A549 (cell line): ENCODE results near the gene CDK14. TPM values are rescaled to one million over a fixed set of nuclear protein-coding genes. Genes with fewer than 3 reads are reported as not detected.

Experiments used
- ATAC-seq, 2 experiments: fragments of 200-7000 bp in 1 of 2; fragments of >200 bp in 1 of 2; cut with Nextera tagmentation in 1 of 2; cut with Tn5 transposase in 1 of 2; 3 replicates each; pipeline versions ENCODE4 v1.8.0 to v1.9.1; 2018 to 2020; ENCODE audit warnings: mild to moderate bottlenecking in 1 of 2, moderate library complexity in 1 of 2
- CTCF ChIA-PET: fragments of 300-600 bp; sonication (Branson Sonifier 250); formaldehyde crosslinking; extraction: SDS; loops from one replicate; lab custom pipeline; 2021; ENCODE audit warnings: antibody characterized with exemption, inconsistent platforms; lab: Yijun Ruan, JAX
- POLR2A ChIA-PET: fragments of 350-600 bp; formaldehyde crosslinking; extraction: SDS; loops from one replicate; lab custom pipeline; 2021; ENCODE audit warnings: antibody characterized with exemption, inconsistent platforms; lab: Yijun Ruan, JAX
- DNase-seq, 2 experiments: peaks; one replicate each; pipeline versions ENCODE4 v3.0.0 to v3.0.0-alpha.2; 2011 to 2016; ENCODE audit warnings: low read depth in 1 of 2, low spot score in 1 of 2
- FAIRE-seq: peaks from 2 replicates; lab custom pipeline; 2011; peaks lifted over from hg19 to GRCh38; lab: Jason Lieb, UNC
- H3K27ac ChIP-seq, 2 experiments: fragments of >200 bp; sonication (Bioruptor Twin); formaldehyde crosslinking; 3 replicates each; pipeline ENCODE4 v1.5.1; 2016 to 2017
- H3K4me1 ChIP-seq: fragments of >200 bp; sonication (Bioruptor Twin); formaldehyde crosslinking; 3 replicates; pipeline ENCODE4 v1.6.1; 2016
- H3K4me2 ChIP-seq: fragments of >200 bp; sonication (Bioruptor Twin); formaldehyde crosslinking; 3 replicates; pipeline ENCODE4 v1.6.1; 2016
- H3K4me3 ChIP-seq: fragments of >200 bp; sonication (Bioruptor Twin); formaldehyde crosslinking; 3 replicates; pipeline ENCODE4 v1.5.1; 2016
- H3K9me3 ChIP-seq: fragments of >200 bp; sonication (Bioruptor Twin); formaldehyde crosslinking; 3 replicates; pipeline ENCODE4 v1.6.1; 2016
- ATOH8 ChIP-seq: fragments of 250-450 bp; sonication (Bioruptor Pico); IDR thresholded peaks from 2 replicates; pipeline ENCODE4 v1.5.0; 2020; ENCODE audit warnings: low read depth, mild to moderate bottlenecking, moderate library complexity
- CBX2 ChIP-seq: fragments of 200-600 bp; sonication (generic); IDR thresholded peaks from 2 replicates; pipeline ENCODE4 v1.6.1; 2016; ENCODE audit warnings: low read depth, mild to moderate bottlenecking, borderline replicate concordance
- CEBPB ChIP-seq, 2 experiments: fragments of >200 bp in 1 of 2; sonication (Bioruptor Twin) in 1 of 2; formaldehyde crosslinking in 1 of 2; IDR thresholded peaks; 2 replicates each; pipeline ENCODE4 v1.6.1; 2012 to 2016
- CHD2 ChIP-seq: fragments of 150-350 bp; IDR thresholded peaks from 2 replicates; pipeline ENCODE4 v1.6.1; 2014; ENCODE audit warnings: low read length; ENCODE audit not compliant: partially characterized antibody
- CHD4 ChIP-seq: fragments of 200-600 bp; sonication (generic); IDR thresholded peaks from 2 replicates; pipeline ENCODE4 v1.6.1; 2016; ENCODE audit warnings: antibody characterized with exemption, mild to moderate bottlenecking, borderline replicate concordance
- EHMT2 ChIP-seq: fragments of 200-600 bp; sonication (generic); IDR thresholded peaks from 2 replicates; pipeline ENCODE4 v1.6.1; 2016; ENCODE audit warnings: antibody characterized with exemption, low read depth, mild to moderate bottlenecking, moderate library complexity
- EP300 ChIP-seq, 2 experiments: fragments of >200 bp; sonication (Bioruptor Twin); formaldehyde crosslinking; IDR thresholded peaks; 2 replicates in 1 of 2; 3 replicates in 1 of 2; pipeline ENCODE4 v1.6.1; 2016 to 2017
- ESRRA ChIP-seq: fragments of 150-350 bp; IDR thresholded peaks from 2 replicates; pipeline ENCODE4 v1.6.1; 2014; ENCODE audit warnings: mild to moderate bottlenecking, low read length, borderline replicate concordance
- FOSL2 ChIP-seq, 2 experiments: fragments of 450-650 bp in 1 of 2; fragments of >200 bp in 1 of 2; sonication (Bioruptor Twin) in 1 of 2; formaldehyde crosslinking; IDR thresholded peaks; 2 replicates each; pipeline versions ENCODE4 v1.5.0 to v1.6.1; 2016 to 2020; ENCODE audit warnings: mild to moderate bottlenecking in 1 of 2, moderate library complexity in 1 of 2
- FOXS1 ChIP-seq: fragments of 250-450 bp; sonication (Bioruptor Pico); IDR thresholded peaks from 2 replicates; pipeline ENCODE4 v1.5.0; 2020; ENCODE audit warnings: mild to moderate bottlenecking, moderate library complexity
- GATA3 ChIP-seq: IDR thresholded peaks from 2 replicates; pipeline ENCODE4 v1.6.1; 2012; ENCODE audit warnings: borderline replicate concordance
- HDAC2 ChIP-seq: fragments of 200-600 bp; sonication (generic); IDR thresholded peaks from 2 replicates; pipeline ENCODE4 v1.6.1; 2016
- HOXB5 ChIP-seq: fragments of 250-450 bp; sonication (Bioruptor Pico); IDR thresholded peaks from 2 replicates; pipeline ENCODE4 v1.5.0; 2020; ENCODE audit warnings: mild to moderate bottlenecking, moderate library complexity
- MAFK ChIP-seq: fragments of 450-650 bp; IDR thresholded peaks from 2 replicates; pipeline ENCODE4 v1.6.1; 2014; ENCODE audit not compliant: partially characterized antibody
- NFE2L2 ChIP-seq: fragments of 150-350 bp; conservative IDR thresholded peaks from 2 replicates; pipeline ENCODE4 v1.6.1; 2014; ENCODE audit warnings: low read length
- NPAS2 ChIP-seq: fragments of 250-450 bp; sonication (Bioruptor Pico); IDR thresholded peaks from 2 replicates; pipeline ENCODE4 v1.8.0; 2022; ENCODE audit warnings: mild to moderate bottlenecking, moderate library complexity, borderline replicate concordance
- NR3C1 ChIP-seq: fragments of >200 bp; sonication (Bioruptor Twin); formaldehyde crosslinking; IDR thresholded peaks from 3 replicates; pipeline ENCODE4 v1.6.1; 2017
- PHF8 ChIP-seq: fragments of 200-600 bp; sonication (generic); IDR thresholded peaks from 2 replicates; pipeline ENCODE4 v1.6.1; 2016; ENCODE audit warnings: low read depth, mild to moderate bottlenecking, antibody characterized with exemption, moderate library complexity, borderline replicate concordance
- POLR2AphosphoS2 ChIP-seq: conservative IDR thresholded peaks from 2 replicates; pipeline ENCODE4 v1.6.1; 2012; ENCODE audit warnings: low read length, improper control_type of control experiment, inconsistent platforms
- RAD21 ChIP-seq, 2 experiments: fragments of >200 bp in 1 of 2; sonication (Bioruptor Twin) in 1 of 2; formaldehyde crosslinking in 1 of 2; IDR thresholded peaks in 1 of 2; conservative IDR thresholded peaks in 1 of 2; 2 replicates in 1 of 2; 3 replicates in 1 of 2; pipeline ENCODE4 v1.6.1; 2012 to 2018; ENCODE audit warnings: inconsistent platforms in 1 of 2
- RFX5 ChIP-seq: fragments of 450-650 bp; IDR thresholded peaks from 2 replicates; pipeline ENCODE4 v1.7.1; 2014; ENCODE audit warnings: antibody characterized with exemption, mild to moderate bottlenecking, moderate library complexity
- RNF2 ChIP-seq: fragments of 200-600 bp; sonication (generic); IDR thresholded peaks from 2 replicates; pipeline ENCODE4 v1.6.1; 2016; ENCODE audit warnings: low read depth, mild to moderate bottlenecking, antibody characterized with exemption, moderate library complexity, borderline replicate concordance
- SMC3 ChIP-seq: fragments of >200 bp; sonication (Bioruptor Twin); formaldehyde crosslinking; IDR thresholded peaks from 3 replicates; pipeline ENCODE4 v1.6.1; 2018; ENCODE audit warnings: inconsistent platforms
- TP53 ChIP-seq: fragments of 250-450 bp; sonication (Bioruptor Pico); IDR thresholded peaks from 2 replicates; pipeline ENCODE4 v1.5.0; 2021; ENCODE audit warnings: mild to moderate bottlenecking, moderate library complexity
- ZC3H11A ChIP-seq: fragments of 450-650 bp; IDR thresholded peaks from 2 replicates; pipeline ENCODE4 v1.6.1; 2014; ENCODE audit warnings: antibody characterized with exemption, mild to moderate bottlenecking
- ZFP36 ChIP-seq: fragments of 450-650 bp; IDR thresholded peaks from 2 replicates; pipeline ENCODE4 v1.6.1; 2014; ENCODE audit warnings: borderline replicate concordance; ENCODE audit not compliant: partially characterized antibody
- WGBS: methylation state at CpG from one replicate; pipeline ENCODE4 v1.1.6; 2017; ENCODE audit errors: missing lambda C conversion rate; 5-methylcytosine and 5-hydroxymethylcytosine counted together
- polyA plus RNA-seq, 4 experiments: library from polyadenylated mRNA; depleted of rRNA in 3 of 4; stranded (reverse); fragments of >200 nt; fragmentation: RNase III in 1 of 4; extraction: RNeasy Plus Mini Kit Qiagen cat#74134 plus additional on column Dnase treatment in 1 of 4; gene quantifications; 2 replicates in 3 of 4; 3 replicates in 1 of 4; pipeline ENCODE4 v1.2.3, GENCODE V29; 2011 to 2017
- TF ChIP-seq, protein P1 (sequence below): fragments of >200 bp; sonication (Bioruptor Twin); formaldehyde crosslinking; IDR thresholded peaks from 3 replicates; pipeline ENCODE4 v1.5.1; 2016
- TF ChIP-seq, protein P2 (sequence below): IDR thresholded peaks from 2 replicates; pipeline ENCODE4 v1.6.1; 2012; ENCODE audit warnings: low read depth, borderline replicate concordance
- TF ChIP-seq, protein P3 (sequence below): IDR thresholded peaks from 2 replicates; pipeline ENCODE4 v1.6.1; 2012

CDK14 gene
- polyA plus RNA-seq, 2 of the 4 experiments (the other 2 are of a cell fraction) = 0.21 to 0.23 TPM

DNA sequence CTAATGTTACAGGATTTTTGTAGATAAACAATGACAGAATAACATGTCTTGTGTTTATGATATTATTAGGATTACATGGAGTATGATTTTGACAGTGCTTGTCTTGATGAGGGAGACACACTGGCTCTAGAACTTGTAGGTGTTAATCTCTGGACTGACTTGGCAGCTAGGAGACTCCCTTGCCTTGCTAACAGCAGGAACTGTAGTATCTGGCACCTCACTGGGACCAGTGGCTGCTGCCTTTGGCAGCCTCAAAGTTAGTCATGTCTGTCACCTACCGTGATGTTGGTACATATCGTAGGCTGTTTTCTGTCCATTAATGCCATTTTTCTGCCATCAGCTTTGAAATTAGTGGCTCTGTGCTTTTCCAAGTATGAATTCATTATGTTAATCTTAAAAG lies 261.5 kb downstream of the CDK14 start:
- TF ChIP-seq NPAS2 (CRISPR knock-in tag) (no peak), ZFP36 (no peak), HDAC2 (no peak), TP53 (CRISPR knock-in tag) (no peak), SMC3 (no peak), EHMT2 (no peak), CHD2 (no peak), HOXB5 (CRISPR knock-in tag) (no peak), CEBPB (IDR thresholded peaks at IDR 0.05) (no peak), FOSL2 (IDR thresholded peaks at IDR 0.05) (no peak), FOSL2 (CRISPR knock-in tag; IDR thresholded peaks at IDR 0.05) (no peak), ESRRA (no peak), FOXS1 (CRISPR knock-in tag) (no peak), POLR2AphosphoS2 (no peak), CHD4 (no peak)
- TF ChIP-seq, protein P1, sequence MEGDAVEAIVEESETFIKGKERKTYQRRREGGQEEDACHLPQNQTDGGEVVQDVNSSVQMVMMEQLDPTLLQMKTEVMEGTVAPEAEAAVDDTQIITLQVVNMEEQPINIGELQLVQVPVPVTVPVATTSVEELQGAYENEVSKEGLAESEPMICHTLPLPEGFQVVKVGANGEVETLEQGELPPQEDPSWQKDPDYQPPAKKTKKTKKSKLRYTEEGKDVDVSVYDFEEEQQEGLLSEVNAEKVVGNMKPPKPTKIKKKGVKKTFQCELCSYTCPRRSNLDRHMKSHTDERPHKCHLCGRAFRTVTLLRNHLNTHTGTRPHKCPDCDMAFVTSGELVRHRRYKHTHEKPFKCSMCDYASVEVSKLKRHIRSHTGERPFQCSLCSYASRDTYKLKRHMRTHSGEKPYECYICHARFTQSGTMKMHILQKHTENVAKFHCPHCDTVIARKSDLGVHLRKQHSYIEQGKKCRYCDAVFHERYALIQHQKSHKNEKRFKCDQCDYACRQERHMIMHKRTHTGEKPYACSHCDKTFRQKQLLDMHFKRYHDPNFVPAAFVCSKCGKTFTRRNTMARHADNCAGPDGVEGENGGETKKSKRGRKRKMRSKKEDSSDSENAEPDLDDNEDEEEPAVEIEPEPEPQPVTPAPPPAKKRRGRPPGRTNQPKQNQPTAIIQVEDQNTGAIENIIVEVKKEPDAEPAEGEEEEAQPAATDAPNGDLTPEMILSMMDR = no peak
- CTCF ChIA-PET = no interaction called here
- no peak for DNase-seq
- POLR2A ChIA-PET = no interaction called here
- Histone ChIP-seq H3K4me3 (no peak overlapping the region), H3K27ac (no peak overlapping the region), H3K4me1 (no peaks in the 10 kb centered on the region), H3K4me2 (no peak overlapping the region), H3K9me3 (no peaks in the 10 kb centered on the region)
- 16% methylated on average over 2 of the region's 2 CpGs for WGBS
- no peak for ATAC-seq
- FAIRE-seq = no peak

DNA sequence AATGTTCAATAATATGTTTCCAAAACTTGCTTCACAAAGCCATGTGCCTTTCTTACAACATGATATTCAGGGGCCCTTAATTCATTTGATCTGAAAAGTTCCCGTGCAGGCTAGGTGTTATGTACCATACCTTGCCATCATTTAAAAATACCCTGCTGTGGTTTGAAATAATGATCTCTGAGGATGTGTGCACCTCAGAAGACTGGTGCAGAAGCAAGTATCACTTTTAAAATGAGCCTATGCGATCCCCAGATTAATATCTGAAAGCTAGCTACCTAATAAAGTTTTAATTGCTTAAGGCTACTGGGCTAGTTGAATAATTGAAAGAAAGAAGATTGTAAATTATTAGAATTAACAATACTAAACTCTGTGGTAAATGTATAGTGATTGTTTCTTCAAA lies 262.4 kb downstream of the CDK14 start:
- Histone ChIP-seq H3K4me1 (no peaks in the 10 kb centered on the region), H3K4me3 (no peak overlapping the region), H3K9me3 (no peaks in the 10 kb centered on the region), H3K4me2 (no peak overlapping the region), H3K27ac (no peak overlapping the region)
- ATAC-seq (no peak), DNase-seq (no peak), FAIRE-seq (no peak)
- CTCF ChIA-PET = no interaction called here
- 27% methylated on average over 2 of the region's 2 CpGs for WGBS
- POLR2A ChIA-PET = no interaction called here
- TF ChIP-seq MAFK = no peak

DNA sequence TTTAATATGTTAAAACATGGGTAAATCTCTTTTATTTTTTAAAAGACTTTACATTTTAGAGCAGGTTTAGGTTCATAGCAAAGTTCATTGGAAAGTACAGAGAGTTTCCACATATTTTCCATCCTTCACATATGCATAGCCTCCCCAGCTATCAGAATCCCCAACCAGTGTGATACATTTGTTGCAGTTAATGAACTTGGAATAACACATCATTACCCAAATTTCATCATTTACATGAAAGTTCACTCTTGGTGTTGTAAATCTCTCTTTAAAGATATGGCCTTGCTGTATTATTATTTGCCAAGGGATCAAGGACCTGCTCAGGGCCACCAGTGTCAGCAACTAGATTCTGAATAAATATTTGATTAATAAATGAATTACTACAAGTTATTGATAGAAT lies 263.4 kb downstream of the CDK14 start:
- no peak for ATAC-seq
- Histone ChIP-seq H3K9me3 (no peaks in the 10 kb centered on the region), H3K4me1 (no peaks in the 10 kb centered on the region), H3K27ac (no peak overlapping the region), H3K4me3 (no peak overlapping the region), H3K4me2 (no peak overlapping the region)
- ChIA-PET POLR2A (no interaction called here), CTCF (no interaction called here)
- DNase-seq = no peak
- no peak for FAIRE-seq
- no peak for TF ChIP-seq RNF2
- TF ChIP-seq, protein P2, sequence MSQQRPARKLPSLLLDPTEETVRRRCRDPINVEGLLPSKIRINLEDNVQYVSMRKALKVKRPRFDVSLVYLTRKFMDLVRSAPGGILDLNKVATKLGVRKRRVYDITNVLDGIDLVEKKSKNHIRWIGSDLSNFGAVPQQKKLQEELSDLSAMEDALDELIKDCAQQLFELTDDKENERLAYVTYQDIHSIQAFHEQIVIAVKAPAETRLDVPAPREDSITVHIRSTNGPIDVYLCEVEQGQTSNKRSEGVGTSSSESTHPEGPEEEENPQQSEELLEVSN = no peak

DNA sequence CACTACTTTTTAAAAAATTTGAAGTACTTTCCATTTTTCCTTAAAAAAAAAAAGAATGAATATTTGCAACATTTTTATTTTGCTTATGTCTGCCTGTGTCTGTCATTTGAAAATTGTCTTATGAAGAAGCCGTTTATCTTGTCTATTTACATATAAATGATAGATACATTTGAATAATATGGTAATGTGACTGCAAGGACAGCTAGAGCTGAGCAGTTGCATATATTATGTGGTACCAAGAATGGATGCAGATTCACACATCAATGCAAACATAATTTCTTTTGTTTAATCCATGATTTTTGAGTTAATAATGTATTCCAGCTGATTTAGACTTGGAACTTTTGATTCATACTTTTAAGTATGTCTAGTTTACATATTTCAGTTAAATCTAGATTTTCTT lies 268.0 kb downstream of the CDK14 start:
- no peak overlapping the region for H3K27ac ChIP-seq
- no peaks in the 10 kb centered on the region for H3K9me3 ChIP-seq
- DNase-seq = no peak
- no peaks in the 10 kb centered on the region for H3K4me1 ChIP-seq
- ChIA-PET CTCF (interaction anchor here (0.6 kb wide), 1 partner anchor 23 kb away, joined by 3 read pairs; no protein-coding TSS in a partner anchor), POLR2A (no interaction called here)
- FAIRE-seq = no peak
- 3% methylated on average over 1 of the region's 1 CpG for WGBS
- no peak for ATAC-seq
- no peak overlapping the region for H3K4me3 ChIP-seq
- H3K4me2 ChIP-seq = no peak overlapping the region
- TF ChIP-seq POLR2AphosphoS2 (no peak), CBX2 (no peak), RAD21 (conservative IDR thresholded peaks at IDR 0.05 in 1 of 2, IDR thresholded peaks at IDR 0.05 in 1 of 2) (no peak), TP53 (CRISPR knock-in tag) (no peak), RFX5 (no peak), NPAS2 (CRISPR knock-in tag) (no peak), CHD4 (no peak), EHMT2 (no peak), ATOH8 (CRISPR knock-in tag) (no peak), NFE2L2 (no peak), ZC3H11A (no peak), EP300 (IDR thresholded peaks at IDR 0.05) (no peak), GATA3 (no peak), NR3C1 (no peak), PHF8 (no peak)
- TF ChIP-seq, protein P3, sequence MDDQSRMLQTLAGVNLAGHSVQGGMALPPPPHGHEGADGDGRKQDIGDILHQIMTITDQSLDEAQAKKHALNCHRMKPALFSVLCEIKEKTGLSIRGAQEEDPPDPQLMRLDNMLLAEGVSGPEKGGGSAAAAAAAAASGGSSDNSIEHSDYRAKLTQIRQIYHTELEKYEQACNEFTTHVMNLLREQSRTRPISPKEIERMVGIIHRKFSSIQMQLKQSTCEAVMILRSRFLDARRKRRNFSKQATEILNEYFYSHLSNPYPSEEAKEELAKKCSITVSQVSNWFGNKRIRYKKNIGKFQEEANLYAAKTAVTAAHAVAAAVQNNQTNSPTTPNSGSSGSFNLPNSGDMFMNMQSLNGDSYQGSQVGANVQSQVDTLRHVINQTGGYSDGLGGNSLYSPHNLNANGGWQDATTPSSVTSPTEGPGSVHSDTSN = no peak
